ENCODE data around the gene METRN. TPM values are rescaled to one million over a fixed set of nuclear protein-coding genes. Genes with fewer than 3 reads are reported as not detected.

Gene METRN
- polyA plus RNA-seq, 1 of the 3 experiments (the other 2 are of a cell fraction) = 59.7 TPM

DNA sequence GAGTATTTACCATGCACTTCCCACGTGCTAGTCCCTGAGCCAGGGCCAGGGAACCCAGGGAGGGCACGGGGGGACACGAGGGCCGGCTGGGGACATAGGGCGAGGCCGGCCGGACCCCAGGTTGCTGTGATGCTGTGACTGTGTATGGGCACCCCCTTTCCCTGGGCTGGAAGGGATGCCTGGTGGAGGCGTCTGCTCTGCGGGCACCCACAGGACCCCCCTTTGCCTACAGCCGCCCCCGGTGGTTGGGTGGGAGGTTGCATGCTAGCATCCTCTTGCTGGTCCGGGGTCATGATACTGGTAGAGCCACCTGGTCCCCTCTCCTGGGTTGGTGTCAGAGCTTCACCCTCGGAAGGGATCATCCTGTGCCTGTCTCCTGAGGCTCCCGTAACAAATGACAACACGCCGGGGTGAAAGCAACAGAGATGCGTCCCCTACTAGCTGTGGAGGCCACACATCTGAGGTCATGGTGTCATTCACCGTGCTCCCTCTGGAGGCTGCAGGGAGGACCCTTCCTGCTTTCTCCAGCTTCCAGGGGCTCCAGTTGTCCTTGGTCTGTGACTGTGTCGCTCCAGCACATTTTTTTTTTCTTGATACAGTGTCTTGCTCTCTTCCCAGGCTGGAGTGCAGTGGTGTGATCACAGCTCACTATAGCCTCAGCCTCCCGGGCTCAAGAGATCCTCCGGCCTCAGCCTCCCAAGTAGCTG, 29.0 kb downstream of the METRN start:
- peak; percentile 27 for TF ChIP-seq CTCF (IDR thresholded peaks at IDR 0.05)
- no peak for TF ChIP-seq RAD21 (IDR thresholded peaks at IDR 0.05; ENCODE audit: low read length)
- 84% methylated on average over 14 of the region's 21 CpGs for WGBS (ENCODE audit: low lambda C conversion rate)
- POLR2A ChIA-PET = no interaction called here

GRCh38 chr16:745739-746138, 30.8 kb downstream of the METRN start:
- Histone ChIP-seq H3F3A (replicated peaks; ENCODE audit: insufficient read depth) (peaks cover 4% of the 10 kb centered on the region), H3K27ac (ENCODE audit: low read depth in 2 of 2, low read length in 1 of 2) (no peak overlapping the region), H3K79me2 (ENCODE audit: insufficient read depth) (no peaks in the 10 kb centered on the region), H3K36me3 (replicated peaks in 1 of 2; ENCODE audit: control insufficient read depth in 1 of 2, insufficient read depth in 2 of 2, low read length in 1 of 2) (no peaks in the 10 kb centered on the region), H3K9me3 (no peaks in the 10 kb centered on the region), H3K9ac (no peak overlapping the region), H2AFZ (ENCODE audit: low read depth) (no peak overlapping the region), H3K9me2 (no peaks in the 10 kb centered on the region), H3K4me2 (no peak overlapping the region), H3K27me3 (ENCODE audit: insufficient read depth) (no peaks in the 10 kb centered on the region), H4K20me1 (ENCODE audit: insufficient read depth) (no peaks in the 10 kb centered on the region), H3K4me1 (ENCODE audit: control insufficient read depth in 1 of 2, insufficient read depth in 2 of 2, low read depth in 1 of 2, low read length in 1 of 2) (peaks cover 0 to 2% of the 10 kb centered on the region in 2 experiments; a peak in 1 of 4 replicates), H3K4me3 (ENCODE audit: low read depth in 2 of 2, low read length in 1 of 2) (no peak overlapping the region)
- TF ChIP-seq RXRA (IDR thresholded peaks at IDR 0.05; ENCODE audit: borderline replicate concordance, low read depth) = no peak
- peak; percentile 39 for TF ChIP-seq CTCF (IDR thresholded peaks at IDR 0.05)
- TF ChIP-seq YY1 (IDR thresholded peaks at IDR 0.05; ENCODE audit: low read depth) = no peak
- TF ChIP-seq CHD2 (IDR thresholded peaks at IDR 0.05; ENCODE audit: low read length, partially characterized antibody) = no peak
- 0 out of 2 replicates have a peak, but pooled peaks have one; percentile 17 for TF ChIP-seq RAD21 (IDR thresholded peaks at IDR 0.05; ENCODE audit: low read length)
- DNase-seq = peak; percentile 81
- ChIA-PET POLR2A (interaction anchor here (0.7 kb wide), 1 partner anchor 35 kb away, joined by 4 read pairs; no protein-coding TSS in a partner anchor), CTCF (interaction anchor here (0.6 to 1.8 kb wide), 11 partner anchors 9 to 58 kb away, joined by 3 to 6 read pairs (median 4); partner anchors contain the start of genes ANTKMT and MSLN)
- WGBS (ENCODE audit: low lambda C conversion rate) = 8% methylated on average over 4 of the region's 14 CpGs

More for the DNA sequence above, 29.0 kb downstream of the METRN start:
- Histone ChIP-seq H3K79me2 (ENCODE audit: insufficient read depth) (peaks cover 14% of the 10 kb centered on the region), H3F3A (replicated peaks; ENCODE audit: insufficient read depth) (peaks cover 1% of the 10 kb centered on the region), H3K9me3 (no peaks in the 10 kb centered on the region), H3K4me3 (ENCODE audit: low read depth in 2 of 2, low read length in 1 of 2) (no peak overlapping the region), H3K36me3 (replicated peaks in 1 of 2; ENCODE audit: control insufficient read depth in 1 of 2, insufficient read depth in 2 of 2, low read length in 1 of 2) (no peaks in the 10 kb centered on the region), H4K20me1 (ENCODE audit: insufficient read depth) (no peaks in the 10 kb centered on the region), H3K27ac (ENCODE audit: low read depth in 2 of 2, low read length in 1 of 2) (no peak overlapping the region), H3K9me2 (no peaks in the 10 kb centered on the region), H3K4me1 (ENCODE audit: control insufficient read depth in 1 of 2, insufficient read depth in 2 of 2, low read depth in 1 of 2, low read length in 1 of 2) (peaks cover 0 to 10% of the 10 kb centered on the region in 2 experiments; a peak in 1 of 4 replicates), H2AFZ (ENCODE audit: low read depth) (no peak overlapping the region), H3K9ac (no peak overlapping the region), H3K27me3 (ENCODE audit: insufficient read depth) (no peaks in the 10 kb centered on the region), H3K4me2 (no peak overlapping the region)
- DNase-seq = peak; percentile 61
- CTCF ChIA-PET = interaction anchor here (1.0 to 4.5 kb wide), 7 partner anchors 18 to 312 kb away, joined by 3 to 23 read pairs (median 4); partner anchors contain the start of genes ANTKMT and CCDC78
